Heart left ventricle (tissue), 13 donors: Measurements from ENCODE around the gene HHIPL1.

ENCODE experiments used
- CTCF ChIP-seq, 12 donors: fragments of 200-600 bp; sonication (generic) in 4 of 12; IDR thresholded peaks; one replicate each; pipeline versions ENCODE4 v1.5.0 to v1.8.0; 2018 to 2022; ENCODE audit warnings: antibody characterized with exemption in 12 of 12, mild to moderate bottlenecking in 5 of 12
- POLR2A ChIP-seq, 2 donors: fragments of 450-650 bp; IDR thresholded peaks; one replicate each; pipeline ENCODE4 v1.6.1; 2017; ENCODE audit warnings: antibody characterized with exemption in 2 of 2, mild to moderate bottlenecking in 2 of 2, moderate library complexity in 2 of 2
- donor health status: ischemic (EF 13 %, LVEDD 7.1; RV severe dilation, severe dysfunction).
- donor health status: DM: no; HTN: yes; CAD: no.
- donor health status: DM: no; HTN: no; CAD: no.
- donor health status: ischemic (EF 25% LVEDD 6.9; RV normal size, moderate dysfunction).
- donor health status: ischemic (EF 25% LVEDD 5.7; RV mildly dilated, moderate dysfunction).
- donor health status: ischemic (EF 35%, LVEDD 5.7; RV mildly dilated, moderate dysfunction).
- donor health status: nonischemic (EF 11% LVEDD 7.7; RV severe dilation, severe dysfunction).
- donor health status: DM: yes; HTN: yes; CAD: no.
- donor health status: PGD.
- donor health status: ischemic (EF 29% LVEDD 5.4; RV normal size, mild dysfunction).
- donor health status: nonischemic (EF 23%, LVEDD 6.1; RV moderate dilation, normal function).

GRCh38 chr14:99668307-99669295 is 23.7 kb downstream of the HHIPL1 start:
- TF ChIP-seq CTCF (IDR thresholded peaks at IDR 0.05) (no peak), POLR2A (IDR thresholded peaks at IDR 0.05) (no peak)
